ENCODE measurements around the gene YAE1. TPM values are rescaled to one million over a fixed set of nuclear protein-coding genes. Genes with fewer than 3 reads are reported as not detected.

Gene YAE1
- total and polyA plus RNA-seq, 2 of the 13 experiments (the other 11 are each of a cell fraction or from before 2014, with no cell fraction given) = 18.7 to 28.3 TPM

DNA sequence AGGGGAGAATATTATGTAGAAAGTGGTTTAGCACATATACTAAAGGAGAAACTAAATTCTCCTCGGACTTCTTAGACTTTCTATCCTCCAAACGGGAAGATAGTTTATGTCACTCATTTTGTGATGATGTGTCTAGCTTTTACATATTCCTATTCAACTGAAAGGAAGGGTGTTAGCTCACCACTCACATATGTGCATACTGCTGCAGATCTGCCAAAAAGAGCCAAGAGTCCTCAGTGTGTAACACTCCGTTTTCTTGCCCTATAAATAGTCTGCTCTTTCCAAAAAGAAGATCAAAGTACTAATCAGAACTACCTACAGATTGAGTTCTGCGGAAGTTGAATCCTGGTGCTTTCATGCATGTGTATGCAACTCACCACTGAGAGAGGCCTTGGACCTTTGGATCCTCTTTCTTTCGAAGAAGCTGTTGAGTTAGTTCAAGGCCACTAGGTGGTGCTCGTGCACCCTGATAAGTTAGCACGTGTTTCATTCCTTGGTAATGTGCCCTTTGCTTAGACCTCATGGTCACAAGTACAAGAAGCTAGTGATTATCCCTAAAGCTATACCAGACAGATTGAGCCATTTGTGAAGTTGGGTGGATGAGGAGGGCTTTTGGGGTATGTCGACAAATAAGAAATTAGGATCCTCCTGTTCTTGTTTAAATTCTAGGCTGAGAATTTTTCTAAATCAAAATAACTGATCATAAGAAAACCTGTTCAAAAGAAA lies 14.1 kb downstream of the YAE1 start (continued):
- TF ChIP-seq ATF2 (CRISPR knock-in tag; IDR thresholded peaks at IDR 0.05) (0 out of 2 replicates have a peak, but pooled peaks have one; percentile 14), SIX1 (CRISPR knock-in tag; IDR thresholded peaks at IDR 0.05; ENCODE audit: borderline replicate concordance) (0 out of 2 replicates have a peak, but pooled peaks have one; percentile 23), ZNF564 (CRISPR knock-in tag; IDR thresholded peaks at IDR 0.05) (no peak), NCOR1 (IDR thresholded peaks at IDR 0.05; ENCODE audit: borderline replicate concordance, low read length) (0 out of 2 replicates have a peak, but pooled peaks have one; percentile 48), NCOA2 (CRISPR knock-in tag; IDR thresholded peaks at IDR 0.05) (0 out of 2 replicates have a peak, but pooled peaks have one; percentile 33), NR0B2 (CRISPR knock-in tag; IDR thresholded peaks at IDR 0.05) (no peak), ZNF260 (CRISPR knock-in tag; IDR thresholded peaks at IDR 0.05; ENCODE audit: borderline replicate concordance, low read depth) (no peak), TOPORS (CRISPR knock-in tag; IDR thresholded peaks at IDR 0.05) (no peak), ZMYM2 (CRISPR knock-in tag; IDR thresholded peaks at IDR 0.05) (no peak), ZNF83 (CRISPR knock-in tag; IDR thresholded peaks at IDR 0.05; ENCODE audit: borderline replicate concordance) (no peak), AKAP8 (CRISPR knock-in tag; IDR thresholded peaks at IDR 0.05) (no peak), FOXO1 (CRISPR knock-in tag; IDR thresholded peaks at IDR 0.05) (0 out of 2 replicates have a peak, but pooled peaks have one; percentile 37), ATF1 (CRISPR knock-in tag; IDR thresholded peaks at IDR 0.05) (no peak)
- TF ChIP-seq, protein P1, sequence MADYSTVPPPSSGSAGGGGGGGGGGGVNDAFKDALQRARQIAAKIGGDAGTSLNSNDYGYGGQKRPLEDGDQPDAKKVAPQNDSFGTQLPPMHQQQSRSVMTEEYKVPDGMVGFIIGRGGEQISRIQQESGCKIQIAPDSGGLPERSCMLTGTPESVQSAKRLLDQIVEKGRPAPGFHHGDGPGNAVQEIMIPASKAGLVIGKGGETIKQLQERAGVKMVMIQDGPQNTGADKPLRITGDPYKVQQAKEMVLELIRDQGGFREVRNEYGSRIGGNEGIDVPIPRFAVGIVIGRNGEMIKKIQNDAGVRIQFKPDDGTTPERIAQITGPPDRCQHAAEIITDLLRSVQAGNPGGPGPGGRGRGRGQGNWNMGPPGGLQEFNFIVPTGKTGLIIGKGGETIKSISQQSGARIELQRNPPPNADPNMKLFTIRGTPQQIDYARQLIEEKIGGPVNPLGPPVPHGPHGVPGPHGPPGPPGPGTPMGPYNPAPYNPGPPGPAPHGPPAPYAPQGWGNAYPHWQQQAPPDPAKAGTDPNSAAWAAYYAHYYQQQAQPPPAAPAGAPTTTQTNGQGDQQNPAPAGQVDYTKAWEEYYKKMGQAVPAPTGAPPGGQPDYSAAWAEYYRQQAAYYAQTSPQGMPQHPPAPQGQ (CRISPR knock-in tag; IDR thresholded peaks at IDR 0.05; ENCODE audit: borderline replicate concordance) = no peak
- TF ChIP-seq, protein P2, sequence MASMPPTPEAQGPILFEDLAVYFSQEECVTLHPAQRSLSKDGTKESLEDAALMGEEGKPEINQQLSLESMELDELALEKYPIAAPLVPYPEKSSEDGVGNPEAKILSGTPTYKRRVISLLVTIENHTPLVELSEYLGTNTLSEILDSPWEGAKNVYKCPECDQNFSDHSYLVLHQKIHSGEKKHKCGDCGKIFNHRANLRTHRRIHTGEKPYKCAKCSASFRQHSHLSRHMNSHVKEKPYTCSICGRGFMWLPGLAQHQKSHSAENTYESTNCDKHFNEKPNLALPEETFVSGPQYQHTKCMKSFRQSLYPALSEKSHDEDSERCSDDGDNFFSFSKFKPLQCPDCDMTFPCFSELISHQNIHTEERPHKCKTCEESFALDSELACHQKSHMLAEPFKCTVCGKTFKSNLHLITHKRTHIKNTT (CRISPR knock-in tag; IDR thresholded peaks at IDR 0.05) = no peak
- TF ChIP-seq, protein P3, sequence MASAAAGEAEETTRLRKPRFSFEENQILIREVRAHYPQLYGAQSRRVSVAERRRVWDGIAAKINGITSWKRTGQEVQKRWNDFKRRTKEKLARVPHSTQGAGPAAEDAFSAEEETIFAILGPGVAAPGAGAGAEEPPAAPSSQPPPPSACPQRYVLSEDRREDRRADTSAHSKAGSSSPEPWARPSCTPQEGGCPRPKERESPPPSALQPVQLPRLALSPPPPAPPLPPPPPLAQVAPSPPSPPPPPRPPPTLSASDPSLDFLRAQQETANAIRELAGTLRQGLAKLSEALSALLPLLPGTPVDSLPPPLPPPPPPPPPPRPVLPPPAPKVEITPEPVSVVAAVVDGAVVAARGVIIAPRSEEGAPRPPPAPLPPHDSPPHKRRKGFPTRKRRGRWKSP (CRISPR knock-in tag; IDR thresholded peaks at IDR 0.05) = no peak
- TF ChIP-seq, protein P4, sequence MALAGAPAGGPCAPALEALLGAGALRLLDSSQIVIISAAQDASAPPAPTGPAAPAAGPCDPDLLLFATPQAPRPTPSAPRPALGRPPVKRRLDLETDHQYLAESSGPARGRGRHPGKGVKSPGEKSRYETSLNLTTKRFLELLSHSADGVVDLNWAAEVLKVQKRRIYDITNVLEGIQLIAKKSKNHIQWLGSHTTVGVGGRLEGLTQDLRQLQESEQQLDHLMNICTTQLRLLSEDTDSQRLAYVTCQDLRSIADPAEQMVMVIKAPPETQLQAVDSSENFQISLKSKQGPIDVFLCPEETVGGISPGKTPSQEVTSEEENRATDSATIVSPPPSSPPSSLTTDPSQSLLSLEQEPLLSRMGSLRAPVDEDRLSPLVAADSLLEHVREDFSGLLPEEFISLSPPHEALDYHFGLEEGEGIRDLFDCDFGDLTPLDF (CRISPR knock-in tag; IDR thresholded peaks at IDR 0.05) = no peak

Measured in HepG2 (cell line).